GM23248 (cell line): ENCODE measurements around the gene ARSG. TPM values are rescaled to one million over a fixed set of nuclear protein-coding genes. Genes with fewer than 3 reads are reported as not detected.

Experiments used
- DNase-seq: peaks from one replicate; pipeline ENCODE4 v3.0.0-alpha.2; 2015
- H2AFZ ChIP-seq: fragments of 200-600 bp; sonication (generic); 2 replicates; pipeline ENCODE4 v1.6.1; 2016; ENCODE audit warnings: antibody characterized with exemption
- H3F3A ChIP-seq: fragments of 200-600 bp; sonication (generic); 2 replicates; pipeline ENCODE4 v1.6.1; 2016; ENCODE audit warnings: mild to moderate bottlenecking, antibody characterized with exemption, mixed run types; ENCODE audit not compliant: insufficient read depth
- H3K27ac ChIP-seq: fragments of 200-600 bp; sonication (generic); 2 replicates; pipeline ENCODE4 v1.5.1; 2016; ENCODE audit warnings: mild to moderate bottlenecking
- H3K27me3 ChIP-seq: fragments of 200-600 bp; sonication (generic); replicated peaks from 2 replicates; pipeline ENCODE4 v1.6.1; 2016; ENCODE audit warnings: mild to moderate bottlenecking; ENCODE audit not compliant: insufficient read depth
- H3K36me3 ChIP-seq: fragments of 200-600 bp; sonication (generic); 2 replicates; pipeline ENCODE4 v1.6.1; 2016; ENCODE audit warnings: low read depth, mild to moderate bottlenecking
- H3K4me1 ChIP-seq: fragments of 200-600 bp; sonication (generic); 2 replicates; pipeline ENCODE4 v1.6.1; 2016; ENCODE audit warnings: mild to moderate bottlenecking; ENCODE audit not compliant: insufficient read depth
- H3K4me2 ChIP-seq: fragments of 200-600 bp; sonication (generic); one replicate; pipeline ENCODE4 v1.6.1; 2016; ENCODE audit warnings: mild to moderate bottlenecking; ENCODE audit not compliant: unreplicated experiment
- H3K4me3 ChIP-seq: fragments of 200-600 bp; sonication (generic); 2 replicates; pipeline ENCODE4 v1.5.1; 2016; ENCODE audit warnings: mild to moderate bottlenecking
- H3K79me2 ChIP-seq: fragments of 200-600 bp; sonication (generic); 2 replicates; pipeline ENCODE4 v1.6.1; 2016; ENCODE audit warnings: mild to moderate bottlenecking; ENCODE audit not compliant: insufficient read depth
- H3K9ac ChIP-seq: fragments of 200-600 bp; sonication (generic); 2 replicates; pipeline ENCODE4 v1.6.1; 2016; ENCODE audit warnings: mild to moderate bottlenecking
- H3K9me2 ChIP-seq: fragments of 200-600 bp; sonication (generic); 2 replicates; pipeline ENCODE4 v1.6.1; 2016; ENCODE audit warnings: mixed run types, mild to moderate bottlenecking, moderate library complexity; ENCODE audit not compliant: insufficient read depth
- H3K9me3 ChIP-seq: fragments of 200-600 bp; sonication (generic); one replicate; pipeline ENCODE4 v1.6.1; 2017; ENCODE audit warnings: low read depth
- H4K20me1 ChIP-seq: fragments of 200-600 bp; sonication (generic); 2 replicates; pipeline ENCODE4 v1.6.0; 2016; ENCODE audit not compliant: insufficient read depth
- EZH2 ChIP-seq: fragments of 200-600 bp; sonication (generic); IDR thresholded peaks from 2 replicates; pipeline ENCODE4 v1.6.1; 2018; ENCODE audit warnings: antibody characterized with exemption, mild to moderate bottlenecking; ENCODE audit not compliant: insufficient read depth, poor library complexity, severe bottlenecking
- EZH2phosphoT487 ChIP-seq: fragments of 200-600 bp; sonication (generic); IDR thresholded peaks from 2 replicates; pipeline ENCODE4 v1.6.1; 2018; ENCODE audit warnings: antibody characterized with exemption, moderate library complexity, mild to moderate bottlenecking, low read depth; ENCODE audit not compliant: insufficient read depth
- WGBS, 2 experiments: methylation state at CpG; one replicate each; pipeline ENCODE4 v1.1.6; 2015 to 2017; ENCODE audit warnings: low lambda C conversion rate in 2 of 2, low coverage in 1 of 2; ENCODE audit errors: missing lambda C conversion rate in 2 of 2; 5-methylcytosine and 5-hydroxymethylcytosine counted together
- in situ Hi-C: fragments of 300-500 bp; cut with MboI; formaldehyde crosslinking; loops from 2 replicates; pipeline ENCODE4 v1.15.0; 2020
- polyA plus RNA-seq: library from polyadenylated mRNA; unstranded; fragments of >200 nt; fragmentation: Nextera tagmentation; extraction: Ambion mirVana; gene quantifications from 2 replicates; pipeline ENCODE4 v1.2.1, GENCODE V29; 2016
- total RNA-seq: library from RNA; depleted of rRNA; stranded (reverse); fragments of >200 nt; shearing (Covaris generic); gene quantifications from 2 replicates; pipeline ENCODE4 v1.2.3, GENCODE V29; 2014

Gene ARSG
- total and polyA plus RNA-seq, 2 experiments from 2014 or later: 2.8 to 5.6 TPM

DNA sequence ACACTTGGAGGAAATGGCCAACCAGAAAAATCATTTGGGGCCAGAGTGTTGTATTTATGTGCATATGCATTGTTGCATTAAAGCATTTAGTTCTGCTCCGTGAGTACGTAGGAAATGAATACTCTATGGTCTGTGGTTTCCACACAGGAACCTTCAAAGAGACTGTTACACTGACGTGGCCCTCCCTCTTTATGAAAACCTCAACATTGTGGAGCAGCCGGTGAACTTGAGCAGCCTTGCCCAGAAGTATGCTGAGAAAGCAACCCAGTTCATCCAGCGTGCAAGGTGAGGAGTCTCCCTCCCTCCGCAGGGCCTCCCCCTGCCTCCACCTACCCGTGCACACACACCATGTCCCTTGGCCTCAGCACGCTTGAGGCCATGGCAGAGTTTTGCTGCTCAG, 65.2 kb downstream of the ARSG start:
- no peak for TF ChIP-seq EZH2phosphoT487
- no peak for TF ChIP-seq EZH2
- Histone ChIP-seq H3K4me2 (no peak overlapping the region), H3K9me3 (no peaks in the 10 kb centered on the region), H2AFZ (no peak overlapping the region), H3K79me2 (no peaks in the 10 kb centered on the region), H3K4me1 (peaks cover 15% of the 10 kb centered on the region), H3K27me3 (no peaks in the 10 kb centered on the region), H3F3A (peaks cover 10% of the 10 kb centered on the region), H4K20me1 (no peaks in the 10 kb centered on the region), H3K9ac (no peak overlapping the region), H3K36me3 (no peaks in the 10 kb centered on the region), H3K27ac (no peak overlapping the region), H3K9me2 (no peaks in the 10 kb centered on the region), H3K4me3 (no peak overlapping the region)
- DNase-seq: no peak
- in situ Hi-C loops: no loop called here
- 90 to 91% methylated on average over 8 of the region's 8 CpGs for WGBS, 2 experiments

DNA sequence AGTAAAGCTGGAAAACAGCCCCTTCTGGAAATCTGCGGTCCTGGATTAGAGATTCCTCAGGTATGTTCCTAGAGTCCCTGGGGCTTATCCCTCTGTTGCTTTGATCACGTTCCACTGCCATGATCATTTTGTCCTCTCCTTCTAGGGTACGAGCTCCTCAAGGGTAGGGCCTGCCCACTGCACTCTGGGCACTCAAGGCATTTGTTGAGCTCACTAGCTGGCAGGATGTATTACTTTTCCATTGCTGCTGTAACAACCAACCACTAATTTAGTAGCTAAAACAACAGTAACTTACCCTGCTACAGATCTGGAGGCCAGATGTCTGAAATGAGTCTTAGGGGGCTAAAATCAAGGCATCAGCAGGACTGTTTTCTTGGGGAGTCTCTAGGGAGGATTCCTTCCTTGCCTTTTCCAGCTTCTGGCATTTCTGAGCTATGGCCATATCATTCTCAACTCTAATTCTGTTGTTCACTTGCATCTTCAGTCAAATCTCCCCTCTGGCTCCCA, 65.7 kb downstream of the ARSG start:
- no peaks in the 10 kb centered on the region for H3K9me3 ChIP-seq
- in situ Hi-C loops: no loop called here
- no peak overlapping the region for H3K4me3 ChIP-seq
- no peak for DNase-seq
- H3K4me1 ChIP-seq: peaks cover 15% of the 10 kb centered on the region
- peaks cover 10% of the 10 kb centered on the region for H3F3A ChIP-seq
- no peaks in the 10 kb centered on the region for H3K79me2 ChIP-seq
- no peak for TF ChIP-seq EZH2phosphoT487
- no peak for TF ChIP-seq EZH2
- no peaks in the 10 kb centered on the region for H4K20me1 ChIP-seq
- no peaks in the 10 kb centered on the region for H3K36me3 ChIP-seq
- H3K4me2 ChIP-seq: no peak overlapping the region
- H3K27ac ChIP-seq: no peak overlapping the region
- H3K9me2 ChIP-seq: no peaks in the 10 kb centered on the region
- 88 to 93% methylated on average over 3 of the region's 3 CpGs for WGBS, 2 experiments
- no peak overlapping the region for H3K9ac ChIP-seq
- no peaks in the 10 kb centered on the region for H3K27me3 ChIP-seq
- no peak overlapping the region for H2AFZ ChIP-seq

DNA sequence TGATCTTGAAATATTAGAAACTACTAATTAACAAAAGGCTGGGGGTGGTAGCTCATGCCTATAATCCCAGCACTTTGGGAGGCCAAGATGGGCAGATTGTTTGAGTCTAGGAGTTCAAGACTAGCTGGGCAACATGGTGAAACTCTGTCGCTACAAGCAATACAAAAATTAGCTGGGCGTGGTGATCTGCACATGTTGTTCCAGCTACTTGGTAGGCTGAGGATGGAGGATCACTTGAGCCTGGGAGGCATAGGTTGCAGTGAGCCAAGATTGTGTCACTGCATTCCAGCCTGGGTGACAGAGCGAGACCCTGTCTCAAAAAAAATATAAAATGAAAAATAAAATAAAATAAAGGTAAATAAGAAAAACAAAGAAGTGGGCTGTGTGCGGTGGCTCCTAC, 66.6 kb downstream of the ARSG start:
- no peak for TF ChIP-seq EZH2phosphoT487
- H3K4me3 ChIP-seq: no peak overlapping the region
- WGBS, 2 experiments: 91 to 99% methylated on average over 4 of the region's 4 CpGs
- no peak overlapping the region for H3K4me2 ChIP-seq
- H3K36me3 ChIP-seq: no peaks in the 10 kb centered on the region
- no peak overlapping the region for H2AFZ ChIP-seq
- peaks cover 15% of the 10 kb centered on the region for H3K4me1 ChIP-seq
- H3K27me3 ChIP-seq: no peaks in the 10 kb centered on the region
- in situ Hi-C loops: no loop called here
- no peak overlapping the region for H3K27ac ChIP-seq
- no peak overlapping the region for H3K9ac ChIP-seq
- no peaks in the 10 kb centered on the region for H4K20me1 ChIP-seq
- H3K9me2 ChIP-seq: no peaks in the 10 kb centered on the region
- no peaks in the 10 kb centered on the region for H3K79me2 ChIP-seq
- no peaks in the 10 kb centered on the region for H3K9me3 ChIP-seq
- H3F3A ChIP-seq: peaks cover 10% of the 10 kb centered on the region
- no peak for DNase-seq

DNA sequence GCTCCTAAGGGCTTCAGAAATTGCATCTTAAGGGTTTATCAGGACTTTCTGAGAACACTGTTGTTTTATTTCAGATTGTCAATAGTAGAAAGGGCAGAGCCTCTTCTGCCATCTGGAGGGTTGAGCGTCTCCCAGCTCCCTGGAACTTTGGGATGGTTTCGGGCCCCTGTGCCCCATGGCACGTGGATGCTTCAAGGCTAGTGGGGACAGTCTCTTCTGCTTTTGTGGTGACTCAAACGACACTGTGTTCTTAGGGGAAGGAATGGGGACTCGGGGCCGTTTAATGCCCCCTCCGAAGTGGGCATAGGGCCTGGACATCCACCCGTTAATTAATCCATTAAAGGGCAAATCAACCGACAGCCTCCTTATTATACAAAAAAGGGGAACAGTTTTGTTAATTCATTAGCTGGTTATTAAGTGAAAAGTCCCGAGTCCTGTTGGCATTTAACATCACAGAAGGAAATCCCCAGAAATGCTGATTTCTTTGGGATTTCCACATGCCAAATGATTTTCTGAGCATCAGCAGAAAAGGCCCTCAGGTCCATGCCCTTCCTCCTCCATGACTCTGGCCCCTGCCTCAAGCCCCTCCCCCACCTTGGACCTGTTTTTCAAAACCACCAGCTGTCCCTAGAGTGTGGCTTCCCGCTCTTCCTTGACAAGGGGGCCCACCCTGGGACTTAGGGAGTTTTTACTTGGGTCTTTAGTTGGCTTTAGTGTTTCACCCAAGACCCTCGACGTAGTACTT, 68.7 kb downstream of the ARSG start:
- H2AFZ ChIP-seq: no peak overlapping the region
- peaks cover 5% of the 10 kb centered on the region for H3K4me1 ChIP-seq
- no peak overlapping the region for H3K9ac ChIP-seq
- H3K9me2 ChIP-seq: no peaks in the 10 kb centered on the region
- no peak for TF ChIP-seq EZH2
- no peak for TF ChIP-seq EZH2phosphoT487
- H3K9me3 ChIP-seq: no peaks in the 10 kb centered on the region
- no peak overlapping the region for H3K4me2 ChIP-seq
- no peak overlapping the region for H3K27ac ChIP-seq
- H3K4me3 ChIP-seq: no peak overlapping the region
- no peaks in the 10 kb centered on the region for H3K36me3 ChIP-seq
- no peaks in the 10 kb centered on the region for H3K79me2 ChIP-seq
- no peak for DNase-seq
- H4K20me1 ChIP-seq: no peaks in the 10 kb centered on the region
- WGBS, 2 experiments: 86 to 87% methylated on average over 13 of the region's 13 CpGs
- H3K27me3 ChIP-seq: no peaks in the 10 kb centered on the region
- in situ Hi-C loops: no loop called here
- H3F3A ChIP-seq: peaks cover 2% of the 10 kb centered on the region; the same call in 1 of the 2 replicates
